SIG-M5 treated with dmso at 0.1 percent for 504 hours (cell line): ENCODE measurements around the gene TM4SF4.

ENCODE experiments used
- DNase-seq: peaks from one replicate; lab custom pipeline; 2025; ENCODE audit not compliant: unreplicated experiment; lab: John Stamatoyannopoulos, UW

The TM4SF4 gene

GRCh38 chr3:149481056-149481455 is 6.6 kb downstream of the TM4SF4 start:
- peak; percentile 33 for DNase-seq

DNA sequence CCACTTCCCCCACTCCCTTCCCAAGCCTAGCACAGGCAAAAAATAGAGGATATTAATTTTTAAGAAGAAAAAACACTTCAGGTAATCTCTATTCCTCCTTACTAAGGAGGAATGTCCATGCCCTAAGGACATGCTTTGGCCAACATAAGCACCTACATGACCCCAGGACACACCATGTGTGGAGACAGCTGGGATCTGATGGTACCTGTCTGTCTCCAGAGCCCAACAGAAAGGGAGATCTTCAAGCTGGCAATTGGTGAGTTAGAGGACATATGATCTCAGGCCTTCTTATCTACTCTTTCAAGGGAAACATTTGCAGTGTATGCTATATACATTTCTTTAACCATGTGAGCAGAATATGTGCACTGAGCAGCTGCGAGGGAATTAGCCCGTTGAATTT is 7.0 kb downstream of the TM4SF4 start:
- DNase-seq, result no peak

DNA sequence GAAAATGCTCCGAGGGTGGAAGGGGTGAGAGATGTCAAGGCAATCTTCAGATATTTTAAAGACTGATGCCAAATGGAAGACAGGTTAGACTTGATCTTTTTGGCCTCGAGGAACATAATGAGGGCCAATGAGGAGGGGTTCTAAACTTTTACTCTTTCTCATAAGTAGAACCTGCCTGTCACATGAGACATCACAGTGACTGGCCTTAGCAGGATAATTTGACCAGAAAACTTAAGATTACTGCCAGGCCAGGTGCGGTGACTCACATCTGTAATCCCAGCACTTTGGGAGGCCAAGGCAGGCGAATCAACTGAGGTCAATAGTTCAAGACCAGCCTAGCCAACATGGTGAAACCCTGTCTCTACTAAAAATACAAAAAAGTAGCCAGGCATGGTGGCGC is 12.2 kb downstream of the TM4SF4 start:
- DNase-seq, result no peak

GRCh38 chr3:149487598-149488197 is 13.2 kb downstream of the TM4SF4 start:
- DNase-seq, result peak; percentile 14

- peak; percentile 18 for DNase-seq
Measured at GRCh38 chr3:149489060-149489690, 14.7 kb downstream of the TM4SF4 start.

- no peak for DNase-seq
Measured at GRCh38 chr3:149490260-149490971, 15.9 kb downstream of the TM4SF4 start.

- DNase-seq, result no peak
Measured at GRCh38 chr3:149493315-149494021, 19.0 kb downstream of the TM4SF4 start.

- peak; percentile 56 for DNase-seq
Measured at GRCh38 chr3:149494022-149494758, 19.7 kb downstream of the TM4SF4 start.

- no peak for DNase-seq
Measured at GRCh38 chr3:149494759-149495580, 20.5 kb downstream of the TM4SF4 start.

GRCh38 chr3:149495581-149496125 is 21.2 kb downstream of the TM4SF4 start:
- DNase-seq, result no peak

DNA sequence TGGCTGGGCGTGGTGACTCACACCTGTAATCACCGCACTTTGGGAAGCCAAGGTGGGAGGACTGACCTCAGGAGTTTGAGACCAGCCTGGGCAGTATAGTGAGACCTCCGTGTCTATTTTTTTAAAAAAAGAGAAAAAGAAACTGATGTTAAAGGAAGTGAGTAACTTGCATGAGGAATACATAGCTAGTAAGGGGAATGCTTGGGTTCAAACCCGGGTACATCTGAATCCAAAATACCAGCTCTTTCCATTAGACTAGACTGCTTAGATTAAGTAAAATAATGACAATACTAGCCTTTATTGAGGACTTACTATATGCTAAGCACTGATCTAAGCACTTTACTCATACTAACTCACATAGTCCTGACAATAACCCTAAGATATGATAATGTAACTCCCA is 22.4 kb downstream of the TM4SF4 start:
- DNase-seq, result no peak

DNA sequence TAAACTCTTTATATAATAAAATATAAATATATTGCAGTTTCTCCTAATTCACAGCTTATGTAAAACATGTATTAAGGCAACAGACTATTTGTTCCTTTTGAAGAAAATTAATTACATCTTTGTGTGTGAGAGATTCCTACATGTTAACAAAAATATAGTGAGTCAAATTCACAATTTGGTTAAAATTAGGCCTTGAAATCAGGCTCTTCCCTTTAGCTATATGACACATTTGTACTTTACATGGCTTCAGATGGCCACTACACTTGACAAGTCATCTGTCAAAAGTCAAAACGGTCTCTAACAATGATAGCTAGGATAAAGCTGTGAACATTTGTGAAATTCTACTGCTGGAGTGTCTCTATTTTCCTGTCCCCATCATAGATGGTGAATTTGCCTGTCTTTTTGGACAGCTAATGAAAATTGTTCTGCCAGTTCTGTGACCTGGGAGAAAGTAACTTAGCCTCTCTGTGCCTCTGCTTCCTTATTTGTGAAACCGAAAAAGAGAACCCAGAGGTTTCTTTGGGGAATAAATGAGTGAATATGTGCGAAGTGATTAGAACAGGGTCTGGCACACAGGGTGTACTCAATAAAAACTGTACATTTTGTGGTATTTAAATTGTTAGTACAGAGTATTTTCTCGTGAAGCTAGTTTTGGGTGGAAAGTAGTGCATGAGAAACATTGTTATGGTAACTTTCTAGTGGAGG is 23.6 kb downstream of the TM4SF4 start:
- no peak for DNase-seq

DNA sequence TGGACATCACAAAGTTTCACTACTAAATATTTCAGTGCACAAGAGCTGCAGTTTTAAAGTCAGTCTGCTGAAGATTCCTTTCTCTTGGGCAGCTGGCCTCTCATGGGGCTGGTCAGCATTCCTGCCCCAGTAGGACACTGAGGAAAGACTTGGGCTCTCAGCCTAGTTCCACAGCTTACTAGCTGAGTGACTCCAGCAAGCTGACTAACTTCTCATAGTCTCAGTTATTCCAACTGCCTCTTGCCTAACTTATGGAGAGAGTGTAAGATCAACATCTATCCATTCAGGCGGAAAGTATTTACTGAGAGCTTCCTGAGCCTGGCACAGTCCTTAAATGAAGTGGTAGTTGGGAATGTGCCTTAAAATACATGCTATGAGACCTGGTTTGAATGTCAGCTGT is 27.0 kb downstream of the TM4SF4 start:
- no peak for DNase-seq

DNA sequence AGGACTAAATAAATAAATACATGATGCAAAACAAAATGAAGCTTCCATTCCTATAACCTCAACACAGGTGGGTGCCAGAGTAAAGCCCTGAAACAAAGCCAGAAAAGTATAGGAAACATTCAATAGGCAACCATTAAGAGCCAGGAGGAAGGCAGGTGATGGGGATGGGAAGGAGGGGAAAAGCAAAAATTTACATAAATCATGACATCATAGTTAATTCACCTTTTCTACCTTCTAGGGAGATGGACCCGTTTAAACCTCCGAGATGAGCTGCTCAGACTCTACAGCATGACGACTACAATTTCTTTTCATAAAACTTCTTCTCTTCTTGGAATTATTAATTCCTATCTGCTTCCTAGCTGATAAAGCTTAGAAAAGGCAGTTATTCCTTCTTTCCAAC is 27.9 kb downstream of the TM4SF4 start:
- DNase-seq, result no peak

- DNase-seq, result no peak
Measured at GRCh38 chr3:149506540-149506939, 32.0 kb downstream of the TM4SF4 start.

DNA sequence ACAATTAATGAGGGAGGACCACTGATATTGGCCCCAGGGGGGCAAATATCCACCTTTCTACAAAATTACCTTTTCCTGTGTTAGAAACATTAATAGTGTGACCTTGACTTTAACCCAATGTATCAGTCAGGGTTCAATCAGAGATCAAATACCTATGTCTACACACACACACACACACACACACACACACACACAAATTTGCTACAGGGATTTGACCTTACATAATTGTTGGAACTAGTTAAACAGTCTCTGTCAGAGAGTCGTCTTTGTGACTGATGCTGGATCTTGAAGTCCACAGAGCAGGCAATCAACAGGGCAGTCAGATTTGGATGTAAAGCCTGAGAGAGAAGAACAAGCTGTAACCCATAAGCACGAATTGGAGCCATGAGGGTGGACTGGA is 32.5 kb downstream of the TM4SF4 start:
- DNase-seq, result no peak

- DNase-seq, result peak; percentile 55
Measured at GRCh38 chr3:149507491-149508324, 33.2 kb downstream of the TM4SF4 start.

DNA sequence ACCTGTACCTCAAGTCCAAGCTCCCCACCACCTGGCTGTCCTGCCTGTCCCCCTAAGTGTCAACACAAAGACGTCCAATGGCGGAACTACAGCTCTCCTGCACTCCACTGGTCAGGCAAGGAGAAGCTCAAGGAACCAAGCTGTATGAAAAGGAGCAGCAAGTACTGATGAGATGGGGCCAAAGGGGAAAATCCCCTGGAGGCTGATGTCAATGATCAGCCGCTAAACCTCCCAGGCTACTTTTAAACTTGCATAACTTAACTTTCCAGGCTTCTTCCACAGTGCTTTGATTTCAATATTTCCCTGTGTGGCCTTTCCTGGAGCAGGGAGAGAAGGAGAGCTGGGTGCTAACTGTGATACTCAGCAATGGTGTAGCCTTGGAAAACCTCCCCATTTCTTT is 35.0 kb downstream of the TM4SF4 start:
- DNase-seq, result no peak
